ENCODE measurements around the gene ESPN.

Gene ESPN

DNA sequence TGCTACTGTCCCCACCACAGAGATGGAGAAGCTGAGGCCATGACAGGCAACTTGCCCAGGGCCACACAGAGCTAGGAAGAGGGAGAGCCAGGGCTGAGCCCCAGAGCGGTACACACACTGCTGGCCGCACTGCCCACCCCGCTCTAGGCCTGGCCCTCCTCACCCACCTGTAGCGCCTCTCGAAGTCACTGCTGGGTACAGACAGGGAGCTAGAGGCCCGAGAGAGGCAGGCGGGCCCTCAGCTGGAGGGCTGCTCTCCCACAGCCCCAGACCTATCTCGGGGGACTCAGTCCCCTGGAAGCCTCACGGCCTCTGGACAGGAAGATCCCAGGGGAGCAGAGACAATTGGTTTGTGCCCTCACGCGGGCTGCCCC is 84.2 kb downstream of the ESPN start:
- in situ Hi-C loops (cut with MboI; ENCODE audit: low sequenced_read_pairs), result no loop called here

GRCh38 chr1:6509220-6509918 is 84.8 kb downstream of the ESPN start:
- in situ Hi-C loops (cut with MboI; ENCODE audit: low sequenced_read_pairs), result no loop called here

DNA sequence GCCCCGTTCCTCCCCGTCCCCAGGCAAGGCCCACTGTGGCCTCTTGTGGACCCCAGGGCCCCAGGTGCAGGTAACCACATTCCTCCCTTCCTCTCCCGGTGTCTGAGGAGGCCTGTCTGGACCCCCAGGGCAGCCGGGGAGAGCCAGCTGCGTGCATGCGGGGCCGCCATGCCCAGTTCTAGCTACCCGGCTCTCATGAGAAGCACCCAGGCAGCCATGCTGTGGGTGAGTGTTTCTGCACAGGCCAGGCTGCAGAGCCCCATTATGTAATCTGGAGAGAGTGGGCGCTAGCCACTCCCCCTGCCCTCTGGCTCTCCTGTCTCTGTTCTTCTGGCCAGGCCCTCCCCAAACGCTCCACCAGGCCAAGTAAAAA is 85.3 kb downstream of the ESPN start:
- in situ Hi-C loops (cut with MboI; ENCODE audit: low sequenced_read_pairs), result no loop called here

DNA sequence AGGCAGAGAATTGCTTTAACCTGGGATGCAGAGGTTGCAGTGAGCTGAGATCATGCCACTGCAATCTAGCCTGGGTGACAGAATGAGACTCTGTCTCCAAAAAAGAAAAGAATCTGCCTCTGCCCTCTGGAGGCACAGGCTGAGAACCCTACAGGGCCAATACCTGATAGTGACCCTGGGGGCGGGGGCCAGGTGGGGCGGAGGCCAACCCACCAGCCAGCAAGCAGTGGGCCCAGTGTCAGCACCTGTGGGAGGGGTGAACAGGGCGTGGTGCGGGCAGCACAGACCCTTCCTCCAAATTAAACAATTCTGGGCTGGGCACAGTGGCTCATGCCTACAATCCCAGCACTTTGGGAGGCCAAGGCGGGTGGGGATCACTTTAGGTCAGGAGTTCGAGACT is 85.9 kb downstream of the ESPN start:
- in situ Hi-C loops (cut with MboI; ENCODE audit: low sequenced_read_pairs), result no loop called here

Measured in HL-60/S4 treated with phorbol 12-myristate 13-acetate at 8.2 ng/mL for 4 days and 3 days (cell line).